22Rv1 (cell line): ENCODE measurements around the gene POLA1.

Source experiments
- CTCF ChIP-seq: fragments of 450-650 bp; IDR thresholded peaks from 2 replicates; pipeline ENCODE4 v1.5.1; 2017; ENCODE audit warnings: mild to moderate bottlenecking
- ZFX ChIP-seq: fragments of 450-650 bp; IDR thresholded peaks from 2 replicates; pipeline ENCODE4 v1.6.1; 2017; ENCODE audit warnings: antibody characterized with exemption, borderline replicate concordance

- TF ChIP-seq CTCF, result no peak
- no peak for TF ChIP-seq ZFX
Observed at GRCh38 chrX:24718771-24719170, 25.1 kb downstream of the POLA1 start.
